NCI-H2227 (cell line): ENCODE measurements around the gene FICD.
"Not testable (repeated sequence)": the region's sequence is repeated elsewhere in the genome, so short reads cannot be mapped to it uniquely, and the experiment has no call there.

Source experiments
- DNase-seq: peaks from one replicate; lab custom pipeline; 2025; ENCODE audit not compliant: unreplicated experiment; lab: John Stamatoyannopoulos, UW

Gene FICD

GRCh38 chr12:108514973-108515814 lies at the start of gene FICD:
Gene FICD (plus strand): TSS chr12:108515277. CDS start chr12:108516973, 1,696 bp downstream.
- DNase-seq: peak; percentile 99

- DNase-seq: no peak
These were observed 49.7 kb upstream of the FICD start for GRCh38 chr12:108465417-108465816.

- peak; percentile 41 for DNase-seq
These were observed 46.7 kb upstream of the FICD start for GRCh38 chr12:108468196-108468968.

DNA sequence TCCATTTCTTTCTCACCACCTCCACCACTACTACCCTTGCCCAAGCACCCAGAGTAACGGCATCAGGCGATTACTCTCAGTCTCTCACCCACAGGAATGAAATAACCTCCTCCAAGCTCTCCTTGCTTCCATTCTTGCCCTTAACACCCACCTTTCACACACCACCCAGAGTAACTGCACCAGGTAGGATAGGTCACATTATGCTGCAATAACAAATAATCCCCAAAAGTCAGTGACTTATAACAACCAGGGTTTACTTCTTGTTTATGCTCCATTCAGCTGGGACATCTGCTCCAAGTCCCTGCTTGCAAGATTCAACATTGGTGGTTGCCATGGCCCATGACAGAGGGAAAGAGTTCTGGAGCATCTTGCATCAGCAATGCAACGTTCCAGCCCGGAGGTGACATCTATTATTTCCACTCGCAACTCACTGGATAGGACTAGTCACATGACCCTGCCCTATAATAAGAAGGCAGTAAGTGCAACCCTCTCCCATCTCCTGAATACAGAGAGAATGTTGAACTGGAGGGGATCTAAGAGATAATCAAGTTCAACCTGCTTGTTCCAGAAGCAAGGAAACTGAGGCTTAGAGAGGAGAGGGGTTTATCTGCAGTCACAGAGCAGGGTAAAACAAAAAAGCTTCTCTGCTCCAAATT lies 41.5 kb upstream of the FICD start:
- no peak for DNase-seq

DNA sequence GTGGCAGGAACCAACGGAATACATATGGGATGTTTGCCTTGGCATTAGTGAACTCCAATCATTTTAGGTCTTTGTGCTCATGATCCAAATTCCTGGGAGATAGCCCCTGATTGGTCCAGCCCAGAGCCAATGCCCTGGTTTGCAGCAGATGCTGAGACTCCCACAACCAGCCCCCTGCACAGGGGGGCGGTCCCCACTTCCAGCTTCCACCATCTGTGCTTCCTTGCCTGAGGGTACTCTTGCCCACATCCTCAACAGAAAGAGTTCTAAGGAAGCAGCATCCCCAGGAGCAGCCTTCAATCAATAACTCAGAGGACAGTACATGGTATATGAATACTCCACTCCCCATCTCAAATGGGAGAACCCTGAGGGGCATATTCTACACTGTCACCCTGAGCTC lies 39.7 kb upstream of the FICD start:
- no peak for DNase-seq

- no peak for DNase-seq
These were observed 37.8 kb upstream of the FICD start for GRCh38 chr12:108477055-108477880.

DNA sequence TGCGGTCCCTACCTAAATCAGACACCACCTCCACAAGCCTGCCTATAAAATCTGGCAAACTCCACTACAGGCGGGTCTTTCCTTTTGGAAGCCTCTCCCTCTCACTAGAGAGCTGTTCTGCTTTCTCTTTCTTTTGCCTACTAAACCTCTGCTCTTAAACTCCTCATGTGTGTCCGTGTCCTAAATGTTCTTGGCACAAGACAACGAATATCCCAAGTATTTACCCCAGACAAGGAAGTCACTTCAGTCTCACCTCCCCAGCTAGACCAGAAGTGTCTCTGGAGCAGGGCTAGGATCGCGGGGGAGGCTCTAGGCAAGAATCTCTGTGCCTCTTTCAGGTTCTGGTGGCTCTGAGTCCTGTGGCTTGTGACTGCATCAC lies 37.2 kb upstream of the FICD start:
- DNase-seq: no peak

- DNase-seq: peak; percentile 38
These were observed 36.4 kb upstream of the FICD start for GRCh38 chr12:108478611-108479206.

- DNase-seq: no peak
These were observed 35.6 kb upstream of the FICD start for GRCh38 chr12:108479364-108480070.

- DNase-seq: peak; percentile 27
These were observed 32.3 kb upstream of the FICD start for GRCh38 chr12:108482717-108483212.

GRCh38 chr12:108483213-108484059 lies 31.6 kb upstream of the FICD start:
- DNase-seq: no peak

- no peak for DNase-seq
These were observed 30.6 kb upstream of the FICD start for GRCh38 chr12:108484431-108484830.

DNA sequence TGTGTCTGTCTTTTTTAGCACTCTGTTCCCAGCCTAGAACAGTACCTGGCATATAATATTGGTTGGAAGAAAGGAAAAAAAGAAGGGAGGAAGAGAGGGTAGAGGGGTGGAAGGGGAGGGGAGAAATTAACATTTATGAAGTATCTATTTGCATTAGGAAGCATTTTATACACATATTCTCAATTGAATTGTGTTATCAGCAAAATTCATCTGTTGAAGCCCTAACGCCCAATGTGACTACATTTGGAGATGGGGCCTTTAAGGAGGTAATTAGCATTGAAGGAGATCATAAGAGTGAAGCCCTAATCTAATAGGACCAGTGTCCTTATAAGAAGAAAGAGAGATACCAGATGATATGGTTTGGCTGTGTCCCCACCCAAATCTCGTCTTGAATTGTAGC lies 30.2 kb upstream of the FICD start:
- no peak for DNase-seq

GRCh38 chr12:108485371-108485770 lies 29.7 kb upstream of the FICD start:
- not testable (repeated sequence) for DNase-seq

GRCh38 chr12:108487029-108487428 lies 28.0 kb upstream of the FICD start:
- not testable (repeated sequence) for DNase-seq

DNA sequence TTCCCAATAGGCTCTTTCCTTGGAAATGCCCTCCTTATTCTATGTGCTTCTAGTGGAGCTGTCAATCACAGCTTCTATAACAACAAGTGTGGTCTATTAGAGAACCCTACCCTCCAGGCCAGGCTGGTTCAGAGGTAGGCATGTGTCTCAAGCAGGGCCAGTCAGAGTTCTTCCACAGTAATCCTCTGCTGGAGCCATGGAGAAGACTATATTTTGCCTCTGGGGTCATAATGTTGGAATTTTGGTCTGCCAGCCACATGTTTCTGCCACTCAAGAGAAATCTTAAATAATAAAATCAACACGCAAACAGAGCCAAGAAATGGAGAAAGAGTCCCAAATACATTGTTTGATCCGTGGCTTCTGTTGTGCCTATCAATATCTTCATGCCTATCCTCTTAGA lies 23.8 kb upstream of the FICD start:
- DNase-seq: no peak

- DNase-seq: peak; percentile 12
These were observed 20.0 kb upstream of the FICD start for GRCh38 chr12:108495054-108495453.

DNA sequence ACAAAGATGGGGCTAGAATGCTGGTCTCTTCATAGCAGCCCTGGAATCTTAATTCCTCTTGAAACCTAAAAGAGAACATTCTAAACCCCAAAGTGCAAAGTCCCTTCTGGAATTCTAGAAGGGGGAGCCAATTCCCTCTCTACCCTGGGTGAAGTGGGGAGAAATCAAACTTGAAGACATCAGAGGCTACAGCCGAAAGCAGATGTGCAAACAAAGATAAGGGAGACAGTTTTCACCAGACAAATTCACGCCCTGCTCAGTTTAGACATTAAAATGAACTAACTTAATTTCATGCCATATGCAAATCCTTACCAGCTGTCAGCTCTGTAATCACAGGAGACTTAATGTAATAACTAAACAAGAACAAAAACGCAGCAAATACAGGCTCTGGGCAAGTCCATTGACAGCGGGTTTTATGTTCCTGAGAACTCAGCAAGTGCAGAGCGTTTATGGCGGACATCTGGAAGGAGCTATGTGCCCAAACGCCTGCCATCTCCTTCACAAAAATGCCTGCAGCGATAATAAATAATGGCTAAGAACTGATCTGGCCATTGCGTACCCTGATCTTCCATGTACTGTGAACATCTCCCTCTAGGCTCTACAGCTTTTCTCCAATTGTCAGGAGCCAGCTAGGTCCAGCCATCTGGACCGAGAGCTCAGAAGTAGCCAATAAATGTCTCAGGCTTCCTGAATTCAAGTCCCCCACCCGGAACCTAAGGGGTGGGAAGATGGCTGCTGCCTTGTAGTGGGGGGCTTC lies 19.1 kb upstream of the FICD start:
- no peak for DNase-seq
